Activated T-helper 17 cell treated with anti-CD3 and anti-CD28 coated beads, Interleukin-2, amount 50 U/mL, for 72 hours (primary cell): ENCODE results near the gene PCDH1. TPM values are rescaled to one million over a fixed set of nuclear protein-coding genes. Genes with fewer than 3 reads are reported as not detected.

Experiments
- ATAC-seq: fragments of 150-1000 bp; cut with Tn5 transposase; replicated peaks from 2 replicates; pipeline ENCODE4 v1.10.0; 2021; ENCODE audit warnings: mild to moderate bottlenecking, moderate library complexity
- H3K27ac Mint-ChIP-seq: one replicate; pipeline ENCODE4 v1.8.0; 2022; ENCODE audit warnings: mixed read lengths
- H3K27me3 Mint-ChIP-seq: one replicate; pipeline ENCODE4 v1.8.0; 2022; ENCODE audit warnings: mixed read lengths
- H3K36me3 Mint-ChIP-seq: one replicate; pipeline ENCODE4 v1.8.0; 2022; ENCODE audit warnings: low read depth, mild to moderate bottlenecking, mixed read lengths
- H3K4me1 Mint-ChIP-seq: one replicate; pipeline ENCODE4 v1.8.0; 2022; ENCODE audit warnings: mixed read lengths
- H3K4me3 Mint-ChIP-seq: one replicate; pipeline ENCODE4 v1.8.0; 2022; ENCODE audit warnings: mild to moderate bottlenecking, mixed read lengths
- H3K9me3 Mint-ChIP-seq: one replicate; pipeline ENCODE4 v1.8.0; 2022; ENCODE audit warnings: mixed read lengths
- total RNA-seq, 2 donors: library from RNA; stranded (reverse); gene quantifications; one replicate each; pipeline ENCODE4 v1.2.3, GENCODE V29; 2022

PCDH1 gene
- total RNA-seq, 2 donors from 2014 or later: 0.64 TPM; not detected in 1

GRCh38 chr5:141881886-141882285 is 3.7 kb upstream of the PCDH1 start:
- Mint-ChIP-seq H3K9me3 (no peaks in the 10 kb centered on the region), H3K27me3 (peaks cover 55% of the 10 kb centered on the region), H3K27ac (no peak overlapping the region), H3K36me3 (no peaks in the 10 kb centered on the region), H3K4me3 (no peak overlapping the region), H3K4me1 (peaks cover 15% of the 10 kb centered on the region)
- ATAC-seq: no peak

GRCh38 chr5:141880961-141881801 is 3.0 kb upstream of the PCDH1 start:
- peaks cover 15% of the 10 kb centered on the region for H3K4me1 Mint-ChIP-seq
- H3K4me3 Mint-ChIP-seq: no peak overlapping the region
- peaks cover 51% of the 10 kb centered on the region for H3K27me3 Mint-ChIP-seq
- no peaks in the 10 kb centered on the region for H3K9me3 Mint-ChIP-seq
- no peak for ATAC-seq
- H3K27ac Mint-ChIP-seq: peak overlapping the region; percentile 26
- no peaks in the 10 kb centered on the region for H3K36me3 Mint-ChIP-seq

GRCh38 chr5:141879941-141880738 is 1.9 kb upstream of the PCDH1 start:
- Mint-ChIP-seq H3K27me3 (peaks cover 54% of the 10 kb centered on the region), H3K36me3 (no peaks in the 10 kb centered on the region), H3K4me3 (peak overlapping the region; percentile 75), H3K27ac (peak overlapping the region; percentile 1), H3K4me1 (peaks cover 15% of the 10 kb centered on the region), H3K9me3 (no peaks in the 10 kb centered on the region)
- ATAC-seq: no peak

- Mint-ChIP-seq H3K36me3 (no peaks in the 10 kb centered on the region), H3K4me3 (peak overlapping the region; percentile 75), H3K9me3 (no peaks in the 10 kb centered on the region), H3K4me1 (peaks cover 15% of the 10 kb centered on the region), H3K27me3 (peaks cover 53% of the 10 kb centered on the region), H3K27ac (peak overlapping the region; percentile 20)
- ATAC-seq: no peak
Observed at GRCh38 chr5:141879426-141879759, 1.2 kb upstream of the PCDH1 start.

- peaks cover 54% of the 10 kb centered on the region for H3K27me3 Mint-ChIP-seq
Observed at GRCh38 chr5:141878711-141879425, 658 bp upstream of the PCDH1 start.

GRCh38 chr5:141877356-141878185 is 639 bp downstream of the PCDH1 start:
- H3K27ac Mint-ChIP-seq: no peak overlapping the region
- peak overlapping the region; percentile 60 for H3K4me3 Mint-ChIP-seq
- no peaks in the 10 kb centered on the region for H3K9me3 Mint-ChIP-seq
- H3K27me3 Mint-ChIP-seq: peaks cover 56% of the 10 kb centered on the region
- no peak for ATAC-seq
- H3K36me3 Mint-ChIP-seq: no peaks in the 10 kb centered on the region
- peaks cover 15% of the 10 kb centered on the region for H3K4me1 Mint-ChIP-seq

More at GRCh38 chr5:141878711-141879425, 658 bp upstream of the PCDH1 start:
- Mint-ChIP-seq H3K27ac (peak overlapping the region; percentile 20), H3K4me1 (peaks cover 15% of the 10 kb centered on the region), H3K36me3 (no peaks in the 10 kb centered on the region), H3K4me3 (peak overlapping the region; percentile 75), H3K9me3 (no peaks in the 10 kb centered on the region)
- ATAC-seq: peak; percentile 92

- Mint-ChIP-seq H3K9me3 (no peaks in the 10 kb centered on the region), H3K36me3 (no peaks in the 10 kb centered on the region), H3K27me3 (peaks cover 56% of the 10 kb centered on the region), H3K4me1 (peaks cover 15% of the 10 kb centered on the region), H3K27ac (no peak overlapping the region), H3K4me3 (peak overlapping the region; percentile 60)
- ATAC-seq: no peak
Observed at GRCh38 chr5:141876628-141877355, 1.4 kb downstream of the PCDH1 start.

GRCh38 chr5:141875795-141876627 is 2.2 kb downstream of the PCDH1 start:
- Mint-ChIP-seq H3K4me3 (peak overlapping the region; percentile 60), H3K27ac (no peak overlapping the region), H3K9me3 (no peaks in the 10 kb centered on the region), H3K27me3 (peaks cover 55% of the 10 kb centered on the region), H3K4me1 (peaks cover 15% of the 10 kb centered on the region), H3K36me3 (no peaks in the 10 kb centered on the region)
- no peak for ATAC-seq

GRCh38 chr5:141875022-141875740 is 3.0 kb downstream of the PCDH1 start:
- H3K36me3 Mint-ChIP-seq: no peaks in the 10 kb centered on the region
- no peaks in the 10 kb centered on the region for H3K9me3 Mint-ChIP-seq
- H3K4me1 Mint-ChIP-seq: peaks cover 15% of the 10 kb centered on the region
- peaks cover 57% of the 10 kb centered on the region for H3K27me3 Mint-ChIP-seq
- no peak for ATAC-seq
- H3K4me3 Mint-ChIP-seq: no peak overlapping the region
- no peak overlapping the region for H3K27ac Mint-ChIP-seq

GRCh38 chr5:141874262-141874964 is 3.8 kb downstream of the PCDH1 start:
- ATAC-seq: no peak
- no peak overlapping the region for H3K27ac Mint-ChIP-seq
- H3K36me3 Mint-ChIP-seq: no peaks in the 10 kb centered on the region
- no peaks in the 10 kb centered on the region for H3K9me3 Mint-ChIP-seq
- H3K4me1 Mint-ChIP-seq: peaks cover 12% of the 10 kb centered on the region
- no peak overlapping the region for H3K4me3 Mint-ChIP-seq
- H3K27me3 Mint-ChIP-seq: peaks cover 57% of the 10 kb centered on the region

- ATAC-seq: no peak
- H3K4me1 Mint-ChIP-seq: peaks cover 7% of the 10 kb centered on the region
- no peak overlapping the region for H3K4me3 Mint-ChIP-seq
- H3K9me3 Mint-ChIP-seq: no peaks in the 10 kb centered on the region
- peaks cover 52% of the 10 kb centered on the region for H3K27me3 Mint-ChIP-seq
- no peaks in the 10 kb centered on the region for H3K36me3 Mint-ChIP-seq
- no peak overlapping the region for H3K27ac Mint-ChIP-seq
Observed at GRCh38 chr5:141873933-141874261, 4.3 kb downstream of the PCDH1 start.
